Neural crest cell (in vitro differentiated cells): ENCODE data around the gene GPHN. TPM values are rescaled to one million over a fixed set of nuclear protein-coding genes. Genes with fewer than 3 reads are reported as not detected.

Experiments
- DNase-seq: peaks from one replicate; pipeline ENCODE4 v3.0.0; 2021; ENCODE audit warnings: low read depth, mixed read lengths, low spot score
- H3K27ac Mint-ChIP-seq: one replicate; pipeline ENCODE4 v1.8.0; 2021; ENCODE audit warnings: mild to moderate bottlenecking, mixed read lengths; ENCODE audit not compliant: unreplicated experiment
- H3K27me3 Mint-ChIP-seq: 2 replicates; pipeline ENCODE4 v1.8.0; 2021; ENCODE audit warnings: low read depth, mild to moderate bottlenecking, mixed read lengths
- H3K36me3 Mint-ChIP-seq: 2 replicates; pipeline ENCODE4 v1.8.0; 2021; ENCODE audit warnings: low read depth, mild to moderate bottlenecking, mixed read lengths
- H3K4me1 Mint-ChIP-seq: 2 replicates; pipeline ENCODE4 v1.8.0; 2021; ENCODE audit warnings: mixed read lengths
- H3K4me3 Mint-ChIP-seq: one replicate; pipeline ENCODE4 v1.8.0; 2021; ENCODE audit warnings: mild to moderate bottlenecking, mixed read lengths
- H3K9me3 Mint-ChIP-seq: 2 replicates; pipeline ENCODE4 v1.8.0; 2021; ENCODE audit warnings: mixed read lengths
- CTCF ChIP-seq: fragments of 200-600 bp; sonication (generic); conservative IDR thresholded peaks from 2 replicates; pipeline ENCODE4 v1.5.0; 2021; ENCODE audit warnings: antibody characterized with exemption, mild to moderate bottlenecking
- total RNA-seq: library from RNA; stranded (reverse); gene quantifications from 2 replicates; pipeline ENCODE4 v1.2.1, GENCODE V29; 2021

Gene GPHN
- total RNA-seq, 1 donor from 2014 or later: 43.5 TPM

- no peak for DNase-seq
- H3K4me1 Mint-ChIP-seq: no peaks in the 10 kb centered on the region
- no peak for TF ChIP-seq CTCF
- no peak overlapping the region for H3K27ac Mint-ChIP-seq
- no peaks in the 10 kb centered on the region for H3K9me3 Mint-ChIP-seq
- H3K27me3 Mint-ChIP-seq: no peaks in the 10 kb centered on the region
- peaks cover 2% of the 10 kb centered on the region for H3K36me3 Mint-ChIP-seq
- H3K4me3 Mint-ChIP-seq: no peak overlapping the region
These were observed 402.4 kb downstream of the GPHN start for GRCh38 chr14:66910311-66910840.

- no peak for TF ChIP-seq CTCF
- no peak for DNase-seq
- Mint-ChIP-seq H3K36me3 (peaks cover 25% of the 10 kb centered on the region), H3K27ac (no peak overlapping the region), H3K4me1 (no peaks in the 10 kb centered on the region), H3K9me3 (peaks cover 9% of the 10 kb centered on the region), H3K4me3 (no peak overlapping the region), H3K27me3 (no peaks in the 10 kb centered on the region)
These were observed 408.5 kb downstream of the GPHN start for GRCh38 chr14:66916421-66916820.

GRCh38 chr14:66918527-66918926 is 410.6 kb downstream of the GPHN start:
- Mint-ChIP-seq H3K27ac (no peak overlapping the region), H3K9me3 (peaks cover 18% of the 10 kb centered on the region), H3K27me3 (no peaks in the 10 kb centered on the region), H3K4me3 (no peak overlapping the region), H3K36me3 (peaks cover 34% of the 10 kb centered on the region), H3K4me1 (no peaks in the 10 kb centered on the region)
- DNase-seq: no peak
- TF ChIP-seq CTCF: no peak

GRCh38 chr14:66920196-66920595 is 412.2 kb downstream of the GPHN start:
- Mint-ChIP-seq H3K27me3 (no peaks in the 10 kb centered on the region), H3K9me3 (peaks cover 18% of the 10 kb centered on the region), H3K27ac (no peak overlapping the region), H3K4me1 (no peaks in the 10 kb centered on the region), H3K4me3 (no peak overlapping the region), H3K36me3 (peaks cover 42% of the 10 kb centered on the region)
- DNase-seq: no peak
- no peak for TF ChIP-seq CTCF

- Mint-ChIP-seq H3K4me1 (no peaks in the 10 kb centered on the region), H3K9me3 (peaks cover 24% of the 10 kb centered on the region), H3K36me3 (peaks cover 50% of the 10 kb centered on the region), H3K27ac (no peak overlapping the region), H3K4me3 (no peak overlapping the region), H3K27me3 (no peaks in the 10 kb centered on the region)
- peak; percentile 36 for TF ChIP-seq CTCF
- no peak for DNase-seq
These were observed 415.3 kb downstream of the GPHN start for GRCh38 chr14:66923251-66923650.
